ENCODE results near the gene CEPT1. TPM values are rescaled to one million over a fixed set of nuclear protein-coding genes. Genes with fewer than 3 reads are reported as not detected.

CEPT1 gene
- total and polyA plus RNA-seq, 2 of the 8 experiments (the other 6 are each of a cell fraction or from before 2014, with no cell fraction given) = 18.5 to 28.6 TPM

GRCh38 chr1:111139956-111140679, at the start of gene CEPT1, which contains the start of gene DRAM2 (continued):
- TF ChIP-seq, protein P1, sequence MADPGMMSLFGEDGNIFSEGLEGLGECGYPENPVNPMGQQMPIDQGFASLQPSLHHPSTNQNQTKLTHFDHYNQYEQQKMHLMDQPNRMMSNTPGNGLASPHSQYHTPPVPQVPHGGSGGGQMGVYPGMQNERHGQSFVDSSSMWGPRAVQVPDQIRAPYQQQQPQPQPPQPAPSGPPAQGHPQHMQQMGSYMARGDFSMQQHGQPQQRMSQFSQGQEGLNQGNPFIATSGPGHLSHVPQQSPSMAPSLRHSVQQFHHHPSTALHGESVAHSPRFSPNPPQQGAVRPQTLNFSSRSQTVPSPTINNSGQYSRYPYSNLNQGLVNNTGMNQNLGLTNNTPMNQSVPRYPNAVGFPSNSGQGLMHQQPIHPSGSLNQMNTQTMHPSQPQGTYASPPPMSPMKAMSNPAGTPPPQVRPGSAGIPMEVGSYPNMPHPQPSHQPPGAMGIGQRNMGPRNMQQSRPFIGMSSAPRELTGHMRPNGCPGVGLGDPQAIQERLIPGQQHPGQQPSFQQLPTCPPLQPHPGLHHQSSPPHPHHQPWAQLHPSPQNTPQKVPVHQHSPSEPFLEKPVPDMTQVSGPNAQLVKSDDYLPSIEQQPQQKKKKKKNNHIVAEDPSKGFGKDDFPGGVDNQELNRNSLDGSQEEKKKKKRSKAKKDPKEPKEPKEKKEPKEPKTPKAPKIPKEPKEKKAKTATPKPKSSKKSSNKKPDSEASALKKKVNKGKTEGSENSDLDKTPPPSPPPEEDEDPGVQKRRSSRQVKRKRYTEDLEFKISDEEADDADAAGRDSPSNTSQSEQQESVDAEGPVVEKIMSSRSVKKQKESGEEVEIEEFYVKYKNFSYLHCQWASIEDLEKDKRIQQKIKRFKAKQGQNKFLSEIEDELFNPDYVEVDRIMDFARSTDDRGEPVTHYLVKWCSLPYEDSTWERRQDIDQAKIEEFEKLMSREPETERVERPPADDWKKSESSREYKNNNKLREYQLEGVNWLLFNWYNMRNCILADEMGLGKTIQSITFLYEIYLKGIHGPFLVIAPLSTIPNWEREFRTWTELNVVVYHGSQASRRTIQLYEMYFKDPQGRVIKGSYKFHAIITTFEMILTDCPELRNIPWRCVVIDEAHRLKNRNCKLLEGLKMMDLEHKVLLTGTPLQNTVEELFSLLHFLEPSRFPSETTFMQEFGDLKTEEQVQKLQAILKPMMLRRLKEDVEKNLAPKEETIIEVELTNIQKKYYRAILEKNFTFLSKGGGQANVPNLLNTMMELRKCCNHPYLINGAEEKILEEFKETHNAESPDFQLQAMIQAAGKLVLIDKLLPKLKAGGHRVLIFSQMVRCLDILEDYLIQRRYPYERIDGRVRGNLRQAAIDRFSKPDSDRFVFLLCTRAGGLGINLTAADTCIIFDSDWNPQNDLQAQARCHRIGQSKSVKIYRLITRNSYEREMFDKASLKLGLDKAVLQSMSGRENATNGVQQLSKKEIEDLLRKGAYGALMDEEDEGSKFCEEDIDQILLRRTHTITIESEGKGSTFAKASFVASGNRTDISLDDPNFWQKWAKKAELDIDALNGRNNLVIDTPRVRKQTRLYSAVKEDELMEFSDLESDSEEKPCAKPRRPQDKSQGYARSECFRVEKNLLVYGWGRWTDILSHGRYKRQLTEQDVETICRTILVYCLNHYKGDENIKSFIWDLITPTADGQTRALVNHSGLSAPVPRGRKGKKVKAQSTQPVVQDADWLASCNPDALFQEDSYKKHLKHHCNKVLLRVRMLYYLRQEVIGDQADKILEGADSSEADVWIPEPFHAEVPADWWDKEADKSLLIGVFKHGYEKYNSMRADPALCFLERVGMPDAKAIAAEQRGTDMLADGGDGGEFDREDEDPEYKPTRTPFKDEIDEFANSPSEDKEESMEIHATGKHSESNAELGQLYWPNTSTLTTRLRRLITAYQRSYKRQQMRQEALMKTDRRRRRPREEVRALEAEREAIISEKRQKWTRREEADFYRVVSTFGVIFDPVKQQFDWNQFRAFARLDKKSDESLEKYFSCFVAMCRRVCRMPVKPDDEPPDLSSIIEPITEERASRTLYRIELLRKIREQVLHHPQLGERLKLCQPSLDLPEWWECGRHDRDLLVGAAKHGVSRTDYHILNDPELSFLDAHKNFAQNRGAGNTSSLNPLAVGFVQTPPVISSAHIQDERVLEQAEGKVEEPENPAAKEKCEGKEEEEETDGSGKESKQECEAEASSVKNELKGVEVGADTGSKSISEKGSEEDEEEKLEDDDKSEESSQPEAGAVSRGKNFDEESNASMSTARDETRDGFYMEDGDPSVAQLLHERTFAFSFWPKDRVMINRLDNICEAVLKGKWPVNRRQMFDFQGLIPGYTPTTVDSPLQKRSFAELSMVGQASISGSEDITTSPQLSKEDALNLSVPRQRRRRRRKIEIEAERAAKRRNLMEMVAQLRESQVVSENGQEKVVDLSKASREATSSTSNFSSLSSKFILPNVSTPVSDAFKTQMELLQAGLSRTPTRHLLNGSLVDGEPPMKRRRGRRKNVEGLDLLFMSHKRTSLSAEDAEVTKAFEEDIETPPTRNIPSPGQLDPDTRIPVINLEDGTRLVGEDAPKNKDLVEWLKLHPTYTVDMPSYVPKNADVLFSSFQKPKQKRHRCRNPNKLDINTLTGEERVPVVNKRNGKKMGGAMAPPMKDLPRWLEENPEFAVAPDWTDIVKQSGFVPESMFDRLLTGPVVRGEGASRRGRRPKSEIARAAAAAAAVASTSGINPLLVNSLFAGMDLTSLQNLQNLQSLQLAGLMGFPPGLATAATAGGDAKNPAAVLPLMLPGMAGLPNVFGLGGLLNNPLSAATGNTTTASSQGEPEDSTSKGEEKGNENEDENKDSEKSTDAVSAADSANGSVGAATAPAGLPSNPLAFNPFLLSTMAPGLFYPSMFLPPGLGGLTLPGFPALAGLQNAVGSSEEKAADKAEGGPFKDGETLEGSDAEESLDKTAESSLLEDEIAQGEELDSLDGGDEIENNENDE (IDR thresholded peaks at IDR 0.05; ENCODE audit: insufficient replicate concordance, low read length) = no peak
- TF ChIP-seq CHD2 (IDR thresholded peaks at IDR 0.05; ENCODE audit: low read length) (no peak), SRF (IDR thresholded peaks at IDR 0.05; ENCODE audit: low read depth, low read length) (no peak), KDM5A (IDR thresholded peaks at IDR 0.05; ENCODE audit: low read length) (no peak), RAD21 (IDR thresholded peaks at IDR 0.05 in 1 of 2, conservative IDR thresholded peaks at IDR 0.05 in 1 of 2; ENCODE audit: low read depth in 2 of 2, low read length in 2 of 2) (no peak), SUZ12 (IDR thresholded peaks at IDR 0.05; ENCODE audit: low read length) (no peak), SIN3A (conservative IDR thresholded peaks at IDR 0.05 in 1 of 2, IDR thresholded peaks at IDR 0.05 in 1 of 2; ENCODE audit: low read depth in 1 of 2, low read length in 2 of 2) (peak; percentile 53 to 56; a peak in 1 of 4 replicates), EP300 (IDR thresholded peaks at IDR 0.05; ENCODE audit: borderline replicate concordance in 1 of 2, low read depth in 2 of 2, low read length in 2 of 2) (no peak), TBP (IDR thresholded peaks at IDR 0.05; ENCODE audit: low read depth, low read length) (0 out of 2 replicates have a peak, but pooled peaks have one; percentile 75), YY1 (IDR thresholded peaks at IDR 0.05; ENCODE audit: low read depth, low read length) (no peak)
